HepG2 (cell line): ENCODE data around the gene CD300H. TPM values are rescaled to one million over a fixed set of nuclear protein-coding genes. Genes with fewer than 3 reads are reported as not detected.

Experiments used
- ATAC-seq: fragments of 200-7000 bp; cut with Tn5 transposase; 3 replicates; pipeline ENCODE4 v1.9.1; 2020; ENCODE audit warnings: mild to moderate bottlenecking, moderate library complexity
- BruUV-seq: library from RNA; stranded (reverse); fragments of 400-500 nt; replicated peaks from 2 replicates; lab custom pipeline; 2021; lab: Mats Ljungman, UMichigan
- CTCF ChIA-PET: fragments of 300-600 bp; formaldehyde crosslinking; extraction: SDS; loops from one replicate; lab custom pipeline; 2021; ENCODE audit warnings: low total read pairs, inconsistent platforms, low intra/inter-chr PET ratio; lab: Yijun Ruan, JAX
- POLR2A ChIA-PET: fragments of 350-600 bp; sonication (Branson Sonifier 250); formaldehyde crosslinking; loops from one replicate; lab custom pipeline; 2020; ENCODE audit warnings: antibody characterized with exemption, inconsistent platforms; lab: Yijun Ruan, JAX
- DNase-seq: peaks from one replicate; pipeline ENCODE4 v3.0.0-alpha.2; 2015; ENCODE audit warnings: low spot score
- FAIRE-seq: peaks from 3 replicates; lab custom pipeline; 2011; peaks lifted over from hg19 to GRCh38; lab: Jason Lieb, UNC
- H2AFZ ChIP-seq: one replicate; pipeline ENCODE4 v1.6.1; 2011; ENCODE audit warnings: low read length, inconsistent platforms
- H3K27ac ChIP-seq: fragments of 300-600 bp; 3 replicates; pipeline ENCODE4 v1.8.0; 2011; ENCODE audit warnings: mixed run types, mild to moderate bottlenecking, mixed read lengths, low read length, inconsistent platforms; ENCODE audit not compliant: insufficient read depth; ENCODE audit errors: extremely low read length
- H3K27me3 ChIP-seq, 2 experiments: fragments of 200-600 bp in 1 of 2; 2 replicates in 1 of 2; 3 replicates in 1 of 2; pipeline versions ENCODE4 v1.6.0 to v1.8.0; 2011; ENCODE audit warnings: low read length in 2 of 2, mild to moderate bottlenecking in 2 of 2, moderate library complexity in 2 of 2, inconsistent platforms in 1 of 2; ENCODE audit not compliant: insufficient read depth in 2 of 2, control insufficient read depth in 1 of 2
- H3K36me3 ChIP-seq, 2 experiments: fragments of 200-600 bp in 1 of 2; replicated peaks in 1 of 2; 2 replicates in 1 of 2; 3 replicates in 1 of 2; pipeline versions ENCODE4 v1.5.1 to v1.8.0; 2011; ENCODE audit warnings: low read length in 2 of 2, inconsistent platforms in 1 of 2; ENCODE audit not compliant: insufficient read depth in 2 of 2, control insufficient read depth in 1 of 2
- H3K4me1 ChIP-seq: 2 replicates; pipeline ENCODE4 v1.5.1; 2012; ENCODE audit warnings: low read length, inconsistent platforms; ENCODE audit not compliant: insufficient read depth
- H3K4me2 ChIP-seq: 2 replicates; pipeline ENCODE4 v1.6.0; 2011; ENCODE audit warnings: low read depth, low read length, inconsistent platforms
- H3K4me3 ChIP-seq, 3 experiments: fragments of 200-600 bp in 1 of 3; sonication (generic), shearing (Covaris generic) in 1 of 3; replicated peaks in 1 of 3; 2 replicates each; pipeline ENCODE4 v1.5.1; 2011 to 2016; ENCODE audit warnings: low read length in 3 of 3, inconsistent platforms in 2 of 3, low read depth in 2 of 3, mild to moderate bottlenecking in 2 of 3, control low read depth in 1 of 3, mixed read lengths in 1 of 3; ENCODE audit not compliant: insufficient read depth in 1 of 3
- H3K79me2 ChIP-seq: one replicate; pipeline ENCODE4 v1.6.1; 2011; ENCODE audit warnings: low read length, inconsistent platforms; ENCODE audit not compliant: insufficient read depth
- H3K9ac ChIP-seq: 2 replicates; pipeline ENCODE4 v1.6.0; 2011; ENCODE audit warnings: mild to moderate bottlenecking, low read depth, low read length, inconsistent platforms; ENCODE audit not compliant: insufficient read depth
- H3K9me3 ChIP-seq: 2 replicates; pipeline ENCODE4 v1.5.1; 2012; ENCODE audit warnings: mild to moderate bottlenecking, low read length
- H4K20me1 ChIP-seq: 2 replicates; pipeline ENCODE4 v1.6.0; 2011; ENCODE audit warnings: inconsistent platforms, mild to moderate bottlenecking, low read length, moderate library complexity; ENCODE audit not compliant: insufficient read depth
- CC2D1A ChIP-seq: sonication (generic); formaldehyde crosslinking; IDR thresholded peaks from 2 replicates; pipeline ENCODE4 v1.8.1; 2023; ENCODE audit warnings: mild to moderate bottlenecking, missing genetic modification reagents
- LCORL ChIP-seq, 2 experiments: fragments of 450-650 bp in 1 of 2; sonication (generic) in 1 of 2; formaldehyde crosslinking in 1 of 2; IDR thresholded peaks; 2 replicates each; pipeline versions ENCODE4 v1.5.0 to v1.6.1; 2017 to 2020; ENCODE audit warnings: antibody characterized with exemption in 1 of 2, missing genetic modification reagents in 1 of 2
- MAFF ChIP-seq: IDR thresholded peaks from 2 replicates; pipeline ENCODE4 v1.6.1; 2011; ENCODE audit warnings: low read depth, low read length, improper control_type of control experiment
- WGBS: methylation state at CpG from one replicate; pipeline ENCODE4 v1.1.6; 2017; ENCODE audit warnings: low lambda C conversion rate; 5-methylcytosine and 5-hydroxymethylcytosine counted together
- in situ Hi-C: cut with HindIII; loops from 2 replicates; pipeline ENCODE4 v1.10.0; 2017; ENCODE audit warnings: low pct_unique_long_range_greater_than_20kb; ENCODE audit not compliant: extremely low pct_ligation_motif_present
- intact Hi-C: fragments of 100-400 bp; cut with micrococcal nuclease; formaldehyde crosslinking; loops from one replicate; pipeline ENCODE4 v1.10.0; 2022; ENCODE audit not compliant: unreplicated experiment
- polyA plus RNA-seq, 8 experiments: library from polyadenylated mRNA; depleted of rRNA in 3 of 8; stranded (reverse) in 7 of 8; unstranded in 1 of 8; fragments of >200 nt; fragmentation: Illumina TruSeq in 4 of 8; extraction: Trizol in 4 of 8; gene quantifications; 2 replicates each; pipeline versions ENCODE4 v1.2.1 to v1.2.3, GENCODE V29; 2011 to 2016; ENCODE audit warnings: low read depth in 4 of 8, missing spikeins in 1 of 8, mixed read lengths in 1 of 8; ENCODE audit not compliant: insufficient read depth in 1 of 8
- total RNA-seq, 5 experiments: library from RNA; depleted of rRNA; stranded (reverse); fragments of >200 nt; fragmentation: Illumina TruSeq; extraction: Trizol; gene quantifications; 2 replicates each; pipeline ENCODE4 v1.2.3, GENCODE V29; 2016; ENCODE audit warnings: low read depth in 1 of 5
- TF ChIP-seq, protein P1 (sequence below): sonication (generic); formaldehyde crosslinking; IDR thresholded peaks from 2 replicates; pipeline ENCODE4 v1.8.1; 2022; ENCODE audit warnings: low read depth, mild to moderate bottlenecking, missing genetic modification reagents
- TF ChIP-seq, protein P2 (sequence below): sonication (generic); formaldehyde crosslinking; IDR thresholded peaks from 2 replicates; pipeline ENCODE4 v1.5.1; 2020; ENCODE audit warnings: missing genetic modification reagents, mild to moderate bottlenecking, borderline replicate concordance
- TF ChIP-seq, protein P3 (sequence below): sonication (generic); formaldehyde crosslinking; IDR thresholded peaks from 2 replicates; pipeline ENCODE4 v1.5.0; 2020; ENCODE audit warnings: missing genetic modification reagents, mild to moderate bottlenecking, borderline replicate concordance
- TF ChIP-seq, protein P4 (sequence below): IDR thresholded peaks from 2 replicates; pipeline ENCODE4 v1.6.1; 2016; ENCODE audit warnings: missing genetic modification reagents, missing compliant biosample characterization

Gene CD300H
- total and polyA plus RNA-seq, 2 of the 13 experiments (the other 11 are each of a cell fraction or from before 2014, with no cell fraction given): not detected

DNA sequence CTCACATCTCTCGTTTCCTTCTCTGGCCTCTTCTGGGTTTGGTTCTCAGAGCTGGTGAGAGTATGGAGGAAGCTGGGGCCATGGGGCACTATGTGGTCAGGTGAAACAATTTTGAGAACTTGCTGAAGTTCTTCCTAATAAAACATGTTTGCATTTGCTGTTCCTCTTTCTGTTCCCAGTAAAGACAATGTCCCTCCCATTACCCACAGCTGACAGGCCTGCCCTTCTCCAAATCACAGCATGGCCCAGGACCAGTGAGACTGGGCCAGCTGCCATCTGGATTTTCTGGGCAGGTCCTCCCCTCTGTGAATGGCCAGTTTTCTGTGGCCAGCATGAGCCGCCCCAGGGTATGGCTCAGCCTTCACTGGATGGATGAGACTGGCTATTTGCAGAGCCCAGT is at the start of gene CD300H (continued):
- TF ChIP-seq, protein P1, sequence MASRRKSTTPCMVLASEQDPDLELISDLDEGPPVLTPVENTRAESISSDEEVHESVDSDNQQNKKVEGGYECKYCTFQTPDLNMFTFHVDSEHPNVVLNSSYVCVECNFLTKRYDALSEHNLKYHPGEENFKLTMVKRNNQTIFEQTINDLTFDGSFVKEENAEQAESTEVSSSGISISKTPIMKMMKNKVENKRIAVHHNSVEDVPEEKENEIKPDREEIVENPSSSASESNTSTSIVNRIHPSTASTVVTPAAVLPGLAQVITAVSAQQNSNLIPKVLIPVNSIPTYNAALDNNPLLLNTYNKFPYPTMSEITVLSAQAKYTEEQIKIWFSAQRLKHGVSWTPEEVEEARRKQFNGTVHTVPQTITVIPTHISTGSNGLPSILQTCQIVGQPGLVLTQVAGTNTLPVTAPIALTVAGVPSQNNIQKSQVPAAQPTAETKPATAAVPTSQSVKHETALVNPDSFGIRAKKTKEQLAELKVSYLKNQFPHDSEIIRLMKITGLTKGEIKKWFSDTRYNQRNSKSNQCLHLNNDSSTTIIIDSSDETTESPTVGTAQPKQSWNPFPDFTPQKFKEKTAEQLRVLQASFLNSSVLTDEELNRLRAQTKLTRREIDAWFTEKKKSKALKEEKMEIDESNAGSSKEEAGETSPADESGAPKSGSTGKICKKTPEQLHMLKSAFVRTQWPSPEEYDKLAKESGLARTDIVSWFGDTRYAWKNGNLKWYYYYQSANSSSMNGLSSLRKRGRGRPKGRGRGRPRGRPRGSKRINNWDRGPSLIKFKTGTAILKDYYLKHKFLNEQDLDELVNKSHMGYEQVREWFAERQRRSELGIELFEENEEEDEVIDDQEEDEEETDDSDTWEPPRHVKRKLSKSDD (CRISPR knock-in tag): no peak
- TF ChIP-seq, protein P2, sequence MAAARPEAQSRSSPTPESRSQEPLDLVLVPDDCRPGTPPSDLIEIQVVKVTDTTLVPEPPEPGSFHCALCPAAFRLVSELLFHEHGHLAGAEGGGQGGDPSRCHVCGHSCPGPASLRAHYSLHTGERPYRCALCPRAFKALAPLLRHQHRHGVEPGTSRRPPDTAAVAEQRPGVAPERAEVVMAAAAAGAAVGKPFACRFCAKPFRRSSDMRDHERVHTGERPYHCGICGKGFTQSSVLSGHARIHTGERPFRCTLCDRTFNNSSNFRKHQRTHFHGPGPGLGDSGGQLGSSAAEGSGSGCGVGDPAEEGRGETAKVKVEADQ (CRISPR knock-in tag): no peak
- TF ChIP-seq, all 625 proteins: peak for 0

DNA sequence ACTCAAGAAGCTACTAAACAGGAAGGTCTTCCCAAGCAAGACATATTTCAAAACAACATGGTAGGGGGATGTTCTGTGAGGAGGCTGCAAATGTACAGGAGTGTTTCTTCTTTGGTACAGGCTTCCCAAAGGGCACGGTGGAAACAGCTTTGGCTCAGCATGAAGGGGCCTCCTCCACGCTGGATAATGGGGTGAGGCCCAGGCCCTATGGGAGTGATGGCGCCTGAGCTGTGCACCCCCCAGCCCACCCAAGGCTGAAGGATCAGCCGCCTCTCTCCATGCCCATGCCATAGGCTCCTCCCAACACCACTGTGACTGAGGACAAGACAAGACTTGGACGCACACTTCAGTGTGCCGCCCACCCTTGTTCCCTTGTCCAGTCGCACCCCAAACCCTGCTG is 49.4 kb upstream of the CD300H start:
- ATAC-seq (no peak), FAIRE-seq (no peak), DNase-seq (no peak)
- WGBS: 31% methylated on average over 5 of the region's 7 CpGs
- H3K79me2 ChIP-seq: no peaks in the 10 kb centered on the region
- no peaks in the 10 kb centered on the region for H3K4me1 ChIP-seq
- CTCF ChIA-PET: no interaction called here
- H3K27me3 ChIP-seq: peaks cover 5 to 55% of the 10 kb centered on the region in 2 experiments; a peak in 4 of 5 replicates
- no peaks in the 10 kb centered on the region for H3K9me3 ChIP-seq
- H3K36me3 ChIP-seq: no peaks in the 10 kb centered on the region
- no TSS peak for BruUV-seq
- H3K9ac ChIP-seq: no peak overlapping the region
- no peak overlapping the region for H2AFZ ChIP-seq
- POLR2A ChIA-PET: no interaction called here
- in situ Hi-C loops (no loop called here), intact Hi-C loops (no loop called here)
- no peak overlapping the region for H3K4me3 ChIP-seq
- H3K27ac ChIP-seq: no peak overlapping the region
- no peak overlapping the region for H3K4me2 ChIP-seq
- H4K20me1 ChIP-seq: peaks cover 3% of the 10 kb centered on the region; the same call in 1 of the 2 replicates
- TF ChIP-seq MAFF (no peak), LCORL (IDR thresholded peaks at IDR 0.05) (no peak), LCORL (CRISPR knock-in tag; IDR thresholded peaks at IDR 0.05) (no peak), CC2D1A (CRISPR knock-in tag) (no peak)
- TF ChIP-seq, protein P3, sequence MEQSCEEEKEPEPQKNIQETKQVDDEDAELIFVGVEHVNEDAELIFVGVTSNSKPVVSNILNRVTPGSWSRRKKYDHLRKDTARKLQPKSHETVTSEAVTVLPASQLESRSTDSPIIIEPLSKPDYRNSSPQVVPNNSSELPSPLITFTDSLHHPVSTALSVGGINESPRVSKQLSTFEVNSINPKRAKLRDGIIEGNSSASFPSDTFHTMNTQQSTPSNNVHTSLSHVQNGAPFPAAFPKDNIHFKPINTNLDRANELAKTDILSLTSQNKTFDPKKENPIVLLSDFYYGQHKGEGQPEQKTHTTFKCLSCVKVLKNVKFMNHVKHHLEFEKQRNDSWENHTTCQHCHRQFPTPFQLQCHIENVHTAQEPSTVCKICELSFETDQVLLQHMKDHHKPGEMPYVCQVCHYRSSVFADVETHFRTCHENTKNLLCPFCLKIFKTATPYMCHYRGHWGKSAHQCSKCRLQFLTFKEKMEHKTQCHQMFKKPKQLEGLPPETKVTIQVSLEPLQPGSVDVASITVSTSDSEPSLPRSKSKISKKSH (CRISPR knock-in tag): no peak
- TF ChIP-seq, protein P4, sequence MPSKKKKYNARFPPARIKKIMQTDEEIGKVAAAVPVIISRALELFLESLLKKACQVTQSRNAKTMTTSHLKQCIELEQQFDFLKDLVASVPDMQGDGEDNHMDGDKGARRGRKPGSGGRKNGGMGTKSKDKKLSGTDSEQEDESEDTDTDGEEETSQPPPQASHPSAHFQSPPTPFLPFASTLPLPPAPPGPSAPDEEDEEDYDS (CRISPR knock-in tag): no peak
